Stimulated activated CD8-positive, alpha-beta memory T cell treated with anti-CD3 and anti-CD28 coated beads, Interleukin-4, amount 100 ng/mL, for 24 hours (primary cell): Measurements from ENCODE around the gene PXYLP1.

Experiments used
- DNase-seq: peaks from one replicate; pipeline ENCODE4 v3.0.0-alpha.2; 2020; ENCODE audit warnings: low read depth

Gene PXYLP1

DNA sequence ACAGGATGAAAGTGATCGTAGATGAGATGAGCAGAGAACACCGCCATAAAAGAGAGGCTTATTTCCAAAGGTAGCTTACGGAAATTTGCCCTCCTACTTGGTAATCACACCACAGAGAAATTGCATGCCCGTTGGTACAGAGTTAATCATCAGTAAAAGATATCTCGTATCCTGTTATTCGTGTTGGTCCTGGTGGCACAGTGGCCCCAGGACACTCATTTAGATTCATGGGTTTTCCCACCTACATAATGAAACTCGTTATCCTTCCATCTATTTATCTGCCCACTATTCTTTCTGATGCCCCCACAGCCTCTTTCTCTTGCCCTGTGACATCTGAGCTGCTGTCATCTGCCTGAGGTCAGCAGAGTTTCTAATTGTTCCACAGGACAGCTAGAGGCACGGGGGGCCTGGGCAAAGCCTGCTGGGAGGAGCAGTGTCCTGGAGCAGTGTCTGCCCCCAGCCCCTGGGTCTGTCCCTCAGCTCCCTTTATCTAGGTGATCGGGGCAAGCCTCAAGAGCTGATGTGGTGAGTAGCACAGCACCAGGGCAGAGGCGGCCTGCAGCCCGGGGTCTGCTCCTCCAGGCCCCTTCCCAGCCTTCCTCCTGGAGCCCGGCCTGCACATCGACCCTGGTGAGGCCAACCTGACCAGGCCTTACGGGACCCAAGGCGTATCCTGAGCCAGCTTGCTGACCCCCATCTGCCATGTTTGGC, 42.2 kb downstream of the PXYLP1 start:
- no peak for DNase-seq

GRCh38 chr3:141274411-141275031, 42.9 kb downstream of the PXYLP1 start:
- no peak for DNase-seq

DNA sequence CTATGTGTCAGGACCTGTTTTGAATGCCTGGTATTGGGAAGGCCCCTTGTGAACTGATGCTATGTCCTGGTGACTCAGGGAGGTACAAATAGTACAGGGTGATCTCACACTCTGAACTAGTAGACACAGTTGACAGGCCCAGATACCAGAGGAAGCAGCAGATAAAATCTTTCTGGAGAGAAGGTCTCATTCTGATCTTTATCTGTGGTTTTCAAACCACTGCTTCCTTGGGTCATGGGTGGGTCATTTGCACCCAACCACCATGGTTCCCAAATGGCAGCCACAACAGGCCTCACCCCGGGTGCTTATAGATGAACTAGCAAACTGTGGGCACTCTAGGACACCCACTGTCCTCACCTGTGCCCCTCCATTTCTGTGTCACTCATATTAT, 43.4 kb downstream of the PXYLP1 start:
- DNase-seq = no peak

DNA sequence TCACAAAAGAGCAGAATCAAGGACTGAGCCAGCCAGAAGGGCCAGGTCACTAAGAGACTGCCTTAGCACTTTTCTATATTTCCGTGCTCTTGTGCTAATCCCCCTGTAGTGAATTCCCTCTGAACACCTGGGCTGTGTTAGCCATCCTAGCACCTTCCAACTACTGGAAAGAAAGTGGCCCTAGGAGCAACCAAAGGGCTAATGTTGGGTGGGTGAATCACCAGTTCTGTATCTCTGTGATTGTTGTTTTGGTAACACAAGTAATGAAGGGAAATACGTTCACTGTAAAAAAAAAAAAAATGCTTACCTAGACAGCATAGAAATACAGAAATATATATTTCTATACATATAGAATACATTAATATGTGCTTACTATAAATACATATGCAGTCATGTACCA, 43.9 kb downstream of the PXYLP1 start:
- no peak for DNase-seq

DNA sequence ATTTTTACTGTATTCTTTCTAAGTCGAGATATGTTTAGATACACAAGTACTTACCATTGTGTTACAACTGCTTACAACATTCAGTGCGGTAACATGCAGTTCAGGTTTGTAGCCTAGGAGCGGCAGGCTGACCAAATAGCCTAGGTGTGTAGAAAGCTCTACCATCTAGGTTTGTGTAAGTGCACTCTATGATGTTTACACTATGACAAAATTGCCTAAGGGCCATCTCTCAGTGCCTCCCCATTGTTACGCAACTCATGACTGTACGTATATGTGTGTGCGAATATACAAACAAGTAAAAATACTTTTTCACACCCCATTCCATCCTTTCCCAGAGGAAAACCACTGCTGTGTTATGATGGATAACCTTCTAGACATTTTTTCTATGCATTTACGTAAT, 44.3 kb downstream of the PXYLP1 start:
- no peak for DNase-seq

DNA sequence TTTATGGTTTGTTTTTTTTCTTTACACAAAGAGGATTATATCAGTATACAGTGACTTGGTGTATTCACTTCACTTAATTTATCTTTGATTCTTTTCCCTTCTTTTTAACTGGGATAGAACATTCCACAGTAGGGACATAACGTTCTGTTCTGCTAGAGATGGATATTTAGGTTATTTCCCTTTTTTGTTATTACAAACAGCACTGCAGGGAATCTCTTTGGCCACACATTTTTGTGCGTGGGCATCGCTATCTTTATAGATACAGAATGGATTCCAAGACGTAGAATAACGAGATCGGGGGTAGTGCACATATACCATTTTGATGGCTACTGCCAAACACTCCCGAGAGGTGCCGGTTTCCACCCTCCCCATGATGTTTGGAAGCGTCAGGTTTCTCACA, 44.8 kb downstream of the PXYLP1 start:
- no peak for DNase-seq

- DNase-seq = no peak
Measured at GRCh38 chr3:141277451-141277850, 45.8 kb downstream of the PXYLP1 start.

GRCh38 chr3:141278196-141279076, 46.8 kb downstream of the PXYLP1 start:
- no peak for DNase-seq

DNA sequence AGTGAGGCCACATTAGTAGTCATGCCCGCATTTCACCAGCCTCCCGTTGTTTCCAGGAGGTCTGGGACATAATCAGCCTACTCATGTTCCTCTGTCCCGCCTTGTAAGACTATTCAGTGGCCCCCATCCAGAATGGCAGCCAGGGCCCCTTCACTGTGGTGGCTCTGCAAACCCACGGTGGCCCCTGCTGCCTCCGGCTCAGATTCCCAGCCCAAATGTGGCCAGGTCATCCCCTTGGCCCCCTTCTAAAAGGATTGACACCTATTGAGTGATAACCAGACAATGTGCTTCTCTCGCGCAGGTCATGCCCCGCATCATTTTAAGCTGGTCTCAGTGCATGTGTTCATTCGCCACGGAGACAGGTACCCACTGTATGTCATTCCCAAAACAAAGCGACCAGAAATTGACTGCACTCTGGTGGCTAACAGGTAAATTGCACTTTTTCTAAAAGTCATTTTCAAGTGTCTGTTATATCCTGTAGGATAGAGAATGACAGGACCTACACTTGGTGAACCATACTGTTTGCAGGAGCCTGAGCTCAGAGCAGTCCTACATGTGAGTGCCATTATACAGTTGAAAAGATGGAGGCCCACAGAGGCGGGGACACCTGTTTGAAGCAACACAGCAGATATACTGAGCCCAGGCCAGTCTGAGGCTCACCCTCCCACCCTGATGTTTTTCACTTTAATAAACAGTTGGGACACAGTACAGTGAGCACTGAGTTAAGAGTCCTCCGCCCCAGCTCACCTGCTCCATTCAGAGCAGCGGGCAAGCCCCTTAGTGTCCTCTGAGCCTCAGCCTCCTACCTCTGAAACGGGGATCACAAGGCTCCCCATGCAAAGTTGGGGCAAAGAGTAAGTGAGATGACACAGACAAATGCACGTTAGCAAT, 47.7 kb downstream of the PXYLP1 start:
- DNase-seq = no peak

- DNase-seq = no peak
Measured at GRCh38 chr3:141280086-141280485, 48.5 kb downstream of the PXYLP1 start.

DNA sequence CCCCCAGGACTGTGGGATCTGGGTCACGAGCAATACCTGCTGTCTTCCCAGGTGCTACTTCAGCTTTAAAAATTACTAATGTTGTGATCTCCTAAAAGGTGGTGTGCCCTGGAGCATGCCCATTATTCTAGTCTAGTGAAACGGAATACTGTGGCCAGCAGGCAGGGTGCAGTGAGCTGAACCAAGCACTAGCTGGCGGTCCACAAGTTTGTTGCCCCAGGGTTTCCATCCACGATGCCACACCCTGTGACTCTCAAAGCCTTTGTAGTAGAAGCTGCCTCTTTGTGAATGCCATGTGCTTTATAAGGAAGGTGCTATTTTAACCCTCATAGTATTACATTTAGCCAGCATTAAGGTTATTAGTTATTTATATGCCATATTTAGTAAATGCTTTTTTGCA, 49.1 kb downstream of the PXYLP1 start:
- DNase-seq = no peak

GRCh38 chr3:141285570-141285969, 53.9 kb downstream of the PXYLP1 start:
- DNase-seq = no peak

DNA sequence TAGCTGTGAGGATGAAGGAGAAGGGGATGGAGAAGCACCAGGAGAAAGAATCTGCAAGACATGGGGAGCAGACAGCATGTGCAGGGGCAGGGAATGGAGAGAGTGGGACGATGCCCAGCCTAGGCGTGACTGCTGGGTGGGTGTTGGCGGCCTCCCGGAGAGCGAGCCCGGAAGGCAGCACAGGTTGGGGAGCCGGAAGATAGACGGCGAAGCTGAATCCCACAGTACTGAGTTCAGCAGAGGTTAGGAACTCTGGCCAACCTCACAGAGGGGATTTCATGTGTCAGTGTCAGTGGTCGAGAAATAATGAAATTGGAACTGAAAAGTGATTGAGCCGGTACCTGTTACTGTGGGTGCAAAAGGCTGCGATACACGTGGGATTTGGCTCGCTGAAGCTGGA, 55.2 kb downstream of the PXYLP1 start:
- no peak for DNase-seq

DNA sequence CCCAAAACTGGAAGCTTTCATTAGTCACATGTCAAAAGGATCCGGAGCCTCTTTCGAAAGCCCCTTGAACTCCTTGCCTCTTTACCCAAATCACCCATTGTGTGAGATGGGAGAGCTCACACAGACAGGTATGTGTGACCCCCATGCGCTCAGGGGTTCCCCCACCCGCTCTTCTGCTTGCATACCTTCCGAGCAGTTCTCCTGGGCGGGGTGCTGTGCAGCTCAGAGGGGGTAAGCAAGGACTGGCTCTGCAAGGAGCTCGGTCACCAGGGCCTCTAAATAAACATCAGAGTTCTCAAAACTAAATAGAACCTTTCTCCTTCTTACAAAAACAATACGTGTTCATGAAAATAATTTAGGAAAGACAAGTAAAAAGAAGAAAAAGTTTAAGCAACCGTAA, 55.7 kb downstream of the PXYLP1 start:
- no peak for DNase-seq

DNA sequence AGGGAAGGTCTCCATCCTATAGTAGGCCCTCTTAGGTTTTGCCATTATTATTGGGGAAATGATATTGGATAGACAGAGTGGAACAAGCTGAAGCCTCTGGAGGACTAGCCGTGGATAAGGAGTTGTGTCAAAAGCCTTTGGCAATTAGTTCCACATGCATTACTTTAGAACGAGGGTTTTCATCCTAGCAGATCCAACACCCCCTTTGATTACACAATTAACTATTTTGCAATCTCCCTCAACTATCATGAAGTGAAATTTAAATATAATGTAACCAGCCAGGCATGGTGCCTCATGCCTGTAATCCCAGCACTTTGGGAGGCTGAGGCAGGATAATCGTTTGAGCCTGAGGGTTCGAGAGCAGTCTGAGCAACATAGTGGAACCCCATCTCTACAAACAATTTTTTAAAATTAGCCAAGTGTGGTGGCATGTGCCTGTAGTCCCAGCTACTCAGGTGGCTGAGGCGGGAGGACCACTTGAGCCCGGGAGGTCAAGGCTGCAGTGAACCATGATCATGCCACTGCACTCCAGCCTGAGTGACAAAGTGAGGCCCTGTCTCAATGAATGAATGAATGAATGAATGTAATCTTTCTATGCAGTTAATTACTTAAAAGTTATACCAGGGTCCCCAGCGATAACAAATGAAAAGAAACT, 56.8 kb downstream of the PXYLP1 start:
- DNase-seq = no peak

DNA sequence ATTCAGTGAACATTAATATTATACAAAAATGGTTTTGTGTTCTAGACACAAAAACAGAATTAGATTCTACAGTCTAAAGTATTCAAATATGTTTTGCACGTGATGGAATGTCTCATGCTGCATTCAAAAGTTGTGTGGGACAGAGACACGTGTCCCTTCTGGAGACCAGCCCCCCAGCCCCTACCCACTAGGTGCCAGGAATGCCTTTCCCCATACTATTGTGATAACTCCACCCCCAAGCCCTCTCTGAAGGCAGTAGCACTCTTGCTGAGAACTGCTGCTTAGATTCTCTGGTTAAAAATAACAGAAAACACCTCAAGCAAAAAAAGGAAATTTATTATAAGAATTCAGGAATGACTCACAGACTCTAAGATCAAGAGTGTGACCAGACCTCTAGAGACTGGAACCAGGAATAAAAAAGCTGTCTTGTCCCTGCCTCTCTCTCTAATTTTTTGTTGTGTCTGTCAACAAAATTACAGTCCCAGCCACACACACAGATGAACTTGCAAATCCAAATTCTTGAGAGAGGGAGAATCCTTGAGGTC, 57.7 kb downstream of the PXYLP1 start:
- no peak for DNase-seq

- no peak for DNase-seq
Measured at GRCh38 chr3:141291559-141292355, 60.1 kb downstream of the PXYLP1 start.

DNA sequence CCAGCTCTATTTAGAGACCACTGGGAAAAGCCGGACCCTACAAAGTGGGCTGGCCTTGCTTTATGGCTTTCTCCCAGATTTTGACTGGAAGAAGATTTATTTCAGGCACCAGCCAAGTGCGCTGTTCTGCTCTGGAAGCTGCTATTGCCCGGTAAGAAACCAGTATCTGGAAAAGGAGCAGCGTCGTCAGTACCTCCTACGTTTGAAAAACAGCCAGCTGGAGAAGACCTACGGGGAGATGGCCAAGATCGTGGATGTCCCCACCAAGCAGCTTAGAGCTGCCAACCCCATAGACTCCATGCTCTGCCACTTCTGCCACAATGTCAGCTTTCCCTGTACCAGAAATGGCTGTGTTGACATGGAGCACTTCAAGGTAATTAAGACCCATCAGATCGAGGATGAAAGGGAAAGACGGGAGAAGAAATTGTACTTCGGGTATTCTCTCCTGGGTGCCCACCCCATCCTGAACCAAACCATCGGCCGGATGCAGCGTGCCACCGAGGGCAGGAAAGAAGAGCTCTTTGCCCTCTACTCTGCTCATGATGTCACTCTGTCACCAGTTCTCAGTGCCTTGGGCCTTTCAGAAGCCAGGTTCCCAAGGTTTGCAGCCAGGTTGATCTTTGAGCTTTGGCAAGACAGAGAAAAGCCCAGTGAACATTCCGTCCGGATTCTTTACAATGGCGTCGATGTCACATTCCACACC, 60.9 kb downstream of the PXYLP1 start:
- no peak for DNase-seq

DNA sequence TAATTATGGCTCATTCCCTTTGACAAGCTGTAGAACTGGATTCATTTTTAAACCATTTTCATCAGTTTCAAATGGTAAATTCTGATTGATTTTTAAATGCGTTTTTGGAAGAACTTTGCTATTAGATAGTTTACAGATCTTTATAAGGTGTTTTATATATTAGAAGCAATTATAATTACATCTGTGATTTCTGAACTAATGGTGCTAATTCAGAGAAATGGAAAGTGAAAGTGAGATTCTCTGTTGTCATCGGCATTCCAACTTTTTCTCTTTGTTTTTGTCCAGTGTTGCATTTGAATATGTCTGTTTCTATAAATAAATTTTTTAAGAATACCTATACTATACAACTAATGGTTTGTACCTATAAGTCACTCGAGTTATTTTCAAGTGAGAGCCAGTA, 62.7 kb downstream of the PXYLP1 start:
- no peak for DNase-seq

- no peak for DNase-seq
Measured at GRCh38 chr3:141294848-141295247, 63.2 kb downstream of the PXYLP1 start.
